Thoracic aorta (tissue), 2 donors: ENCODE data around the gene CLDND1. TPM values are rescaled to one million over a fixed set of nuclear protein-coding genes. Genes with fewer than 3 reads are reported as not detected.
"Not testable (repeated sequence)": the region's sequence is repeated elsewhere in the genome, so short reads cannot be mapped to it uniquely, and the experiment has no call there.

Experiments
- ATAC-seq: fragments of 150-250 bp; one replicate; pipeline ENCODE4 v1.8.0; 2017; ENCODE audit warnings: low read depth; ENCODE audit not compliant: insufficient number of reproducible peaks, low FRiP score
- DNase-seq: peaks from one replicate; pipeline ENCODE4 v3.0.0-alpha.2; 2020; ENCODE audit warnings: low spot score
- H3K27ac ChIP-seq, 2 donors: fragments of 200-600 bp; sonication (generic); 1 replicate in 1 of 2; 2 replicates in 1 of 2; pipeline ENCODE4 v1.5.1; 2016; ENCODE audit warnings: mild to moderate bottlenecking in 2 of 2, moderate library complexity in 2 of 2
- H3K27me3 ChIP-seq: fragments of 200-600 bp; sonication (generic); replicated peaks from 2 replicates; pipeline ENCODE4 v1.6.0; 2016; ENCODE audit warnings: mild to moderate bottlenecking; ENCODE audit not compliant: insufficient read depth
- H3K36me3 ChIP-seq: fragments of 200-600 bp; sonication (generic); one replicate; pipeline ENCODE4 v1.5.1; 2016
- H3K4me1 ChIP-seq, 2 donors: fragments of 200-600 bp; sonication (generic); 1 replicate in 1 of 2; 2 replicates in 1 of 2; pipeline versions ENCODE4 v1.5.1 to v1.6.0; 2016; ENCODE audit warnings: low read depth in 2 of 2, mild to moderate bottlenecking in 1 of 2; ENCODE audit not compliant: control insufficient read depth in 1 of 2
- H3K4me3 ChIP-seq: fragments of 200-600 bp; sonication (generic); 2 replicates; pipeline ENCODE4 v1.5.1; 2016; ENCODE audit warnings: mild to moderate bottlenecking
- H3K9me3 ChIP-seq: fragments of 200-600 bp; sonication (generic); 2 replicates; pipeline ENCODE4 v1.5.1; 2016
- CTCF ChIP-seq: fragments of 200-600 bp; sonication (generic); IDR thresholded peaks from one replicate; pipeline ENCODE4 v1.5.1; 2019; ENCODE audit warnings: antibody characterized with exemption
- total RNA-seq, 2 donors: library from RNA; depleted of rRNA; stranded (reverse); fragments of >200 nt; gene quantifications; one replicate each; pipeline versions ENCODE4 v1.1.0 to v1.2.3, GENCODE V29; 2016

Gene CLDND1
- total RNA-seq, 2 donors from 2014 or later, result 134 to 175 TPM

DNA sequence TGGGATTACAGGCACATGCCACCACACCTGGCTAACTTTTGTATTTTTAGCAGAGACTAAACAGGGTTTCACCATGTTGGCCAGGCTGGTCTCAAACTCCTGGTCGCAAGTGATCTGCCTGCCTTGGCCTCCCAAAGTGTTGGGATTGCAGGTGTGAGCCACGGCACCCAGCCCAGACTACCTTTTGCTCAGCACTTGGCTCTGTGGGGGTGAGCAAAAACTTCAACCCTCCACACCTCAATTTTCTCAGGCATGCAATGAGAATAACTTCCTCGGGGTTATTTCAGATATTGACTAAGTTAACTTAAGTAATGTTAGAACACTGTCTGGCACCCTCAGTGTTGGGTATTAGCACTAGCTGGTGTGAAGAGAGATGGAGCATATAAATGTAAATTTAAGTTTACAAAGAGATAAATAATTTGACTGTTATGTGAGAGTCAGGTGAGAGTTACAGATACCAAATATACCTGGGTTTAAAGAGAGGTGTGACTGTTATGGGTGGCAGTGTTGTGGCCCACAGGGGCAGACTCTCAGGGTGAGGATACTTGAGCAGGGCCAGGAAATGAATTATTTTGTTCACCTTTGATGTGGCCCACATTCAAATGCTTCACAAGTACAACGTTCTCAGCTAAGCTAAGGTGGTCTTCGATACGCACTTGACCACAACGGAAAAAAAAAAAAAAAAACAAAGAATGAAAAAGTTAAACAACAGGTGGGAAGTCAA is 41.7 kb upstream of the CLDND1 start:
- Histone ChIP-seq H3K36me3 (no peaks in the 10 kb centered on the region), H3K4me3 (no peak overlapping the region), H3K27ac (no peak overlapping the region), H3K27me3 (no peaks in the 10 kb centered on the region), H3K4me1 (no peaks in the 10 kb centered on the region), H3K9me3 (no peaks in the 10 kb centered on the region)
- ATAC-seq (no peak), DNase-seq (no peak)
- no peak for TF ChIP-seq CTCF

DNA sequence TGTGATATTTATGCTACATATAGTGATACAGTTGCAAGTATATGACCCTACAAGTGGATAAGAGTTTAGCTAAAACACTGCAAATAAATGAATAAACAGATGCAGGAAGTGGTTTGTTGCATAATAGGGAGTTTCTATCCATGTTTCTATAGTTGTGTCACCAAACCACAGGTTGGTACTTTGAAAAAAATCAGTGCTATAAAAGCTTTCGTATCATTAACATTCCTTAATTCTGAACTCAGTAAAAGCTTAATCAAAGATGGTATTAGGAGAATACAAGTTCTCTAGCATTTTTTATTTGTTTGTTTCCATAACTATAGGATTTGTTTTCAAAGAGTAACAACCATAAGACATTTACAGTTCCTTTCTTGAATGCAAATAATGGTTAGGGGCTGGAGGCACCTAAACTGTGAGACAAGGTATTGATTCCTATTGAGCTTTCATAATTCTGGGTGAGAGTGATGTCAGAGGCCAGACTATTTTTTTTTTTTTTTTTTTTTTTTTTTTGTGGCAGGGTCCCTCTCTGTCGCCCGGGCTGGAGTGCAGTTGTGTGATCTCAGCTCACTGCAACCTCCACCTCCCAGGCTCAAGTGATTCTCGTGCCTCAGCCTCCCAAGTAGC is 41.1 kb upstream of the CLDND1 start:
- Histone ChIP-seq H3K4me3 (no peak overlapping the region), H3K27ac (no peak overlapping the region), H3K4me1 (no peaks in the 10 kb centered on the region), H3K27me3 (no peaks in the 10 kb centered on the region), H3K36me3 (no peaks in the 10 kb centered on the region), H3K9me3 (no peaks in the 10 kb centered on the region)
- DNase-seq, result no peak
- ATAC-seq, result no peak
- no peak for TF ChIP-seq CTCF

- Histone ChIP-seq H3K27ac (no peak overlapping the region), H3K27me3 (no peaks in the 10 kb centered on the region), H3K9me3 (no peaks in the 10 kb centered on the region), H3K4me3 (no peak overlapping the region), H3K4me1 (no peaks in the 10 kb centered on the region), H3K36me3 (no peaks in the 10 kb centered on the region)
- ATAC-seq (no peak), DNase-seq (no peak)
- no peak for TF ChIP-seq CTCF
Observed at GRCh38 chr3:98561727-98562521, 39.2 kb upstream of the CLDND1 start.

- ATAC-seq, result no peak
- no peak overlapping the region for H3K4me3 ChIP-seq
- no peak overlapping the region for H3K27ac ChIP-seq
- no peak for TF ChIP-seq CTCF
- H3K9me3 ChIP-seq, result no peaks in the 10 kb centered on the region
- no peaks in the 10 kb centered on the region for H3K27me3 ChIP-seq
- no peaks in the 10 kb centered on the region for H3K36me3 ChIP-seq
- no peak for DNase-seq
- no peaks in the 10 kb centered on the region for H3K4me1 ChIP-seq
Observed at GRCh38 chr3:98560911-98561310, 38.2 kb upstream of the CLDND1 start.

DNA sequence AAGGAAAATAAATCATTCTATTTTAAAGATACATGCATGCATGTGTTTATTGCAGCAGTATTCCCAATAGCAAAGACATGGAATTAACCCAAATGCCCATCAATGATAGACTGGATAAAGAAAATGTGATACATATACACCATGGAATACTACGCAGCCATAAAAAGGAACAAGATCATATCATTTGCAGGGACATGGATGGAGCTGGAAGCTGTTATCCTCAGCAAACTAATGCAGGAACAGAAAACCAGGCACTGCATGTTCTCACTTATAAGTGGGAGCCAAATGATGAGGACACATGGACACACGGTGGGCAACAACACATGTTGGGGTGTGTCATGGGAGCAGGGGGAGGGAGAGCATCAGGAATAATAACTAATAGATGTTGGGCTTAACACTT is 37.1 kb upstream of the CLDND1 start:
- not testable (repeated sequence) for ATAC-seq, H3K27me3 ChIP-seq, H3K36me3 ChIP-seq, H3K27ac ChIP-seq, H3K4me1 ChIP-seq, H3K9me3 ChIP-seq, H3K4me3 ChIP-seq, DNase-seq
